ENCODE data around the gene XRCC1. TPM values are rescaled to one million over a fixed set of nuclear protein-coding genes. Genes with fewer than 3 reads are reported as not detected.

XRCC1 gene
- total RNA-seq, 2 experiments from 2014 or later: 25.1 to 26.2 TPM

- Histone ChIP-seq H3K9me3 (ENCODE audit: control insufficient read depth in 1 of 2, insufficient read depth in 1 of 2, low read length in 2 of 2) (no peaks in the 10 kb centered on the region), H3K4me3 (ENCODE audit: low read length) (no peak overlapping the region), H3K27me3 (ENCODE audit: control insufficient read depth in 1 of 2, insufficient read depth in 2 of 2, low read length in 2 of 2) (no peaks in the 10 kb centered on the region), H3K4me1 (ENCODE audit: insufficient read depth, low read length) (no peaks in the 10 kb centered on the region), H3K36me3 (ENCODE audit: insufficient read depth, low read length) (peaks cover 19% of the 10 kb centered on the region), H3K27ac (ENCODE audit: low read depth in 1 of 2, low read length in 2 of 2) (no peak overlapping the region)
- DNase-seq: no peak
- no peak overlapping the region for H3K4me3 Mint-ChIP-seq
- H3K36me3 Mint-ChIP-seq (ENCODE audit: low read depth): peaks cover 47% of the 10 kb centered on the region
- CTCF ChIA-PET: no interaction called here
- no peak for ATAC-seq (ENCODE audit: poor library complexity)
- intact Hi-C loops (cut with DNase I, micrococcal nuclease): no loop called here
- POLR2A ChIA-PET: no interaction called here
- no peak for TF ChIP-seq CTCF (IDR thresholded peaks at IDR 0.05)
- H3K9me3 Mint-ChIP-seq: no peaks in the 10 kb centered on the region
- H3K27me3 Mint-ChIP-seq: no peaks in the 10 kb centered on the region
- no peak overlapping the region for H3K27ac Mint-ChIP-seq
- no peaks in the 10 kb centered on the region for H3K4me1 Mint-ChIP-seq (ENCODE audit: low read depth)
These were observed 64.0 kb downstream of the XRCC1 start for GRCh38 chr19:43511324-43511723.

- Mint-ChIP-seq H3K4me3 (no peak overlapping the region), H3K9me3 (no peaks in the 10 kb centered on the region), H3K4me1 (ENCODE audit: low read depth) (peaks cover 5% of the 10 kb centered on the region), H3K36me3 (ENCODE audit: low read depth) (peaks cover 47% of the 10 kb centered on the region), H3K27me3 (no peaks in the 10 kb centered on the region), H3K27ac (no peak overlapping the region)
- H3K9me3 ChIP-seq (ENCODE audit: control insufficient read depth in 1 of 2, insufficient read depth in 1 of 2, low read length in 2 of 2): no peaks in the 10 kb centered on the region
- TF ChIP-seq CTCF (IDR thresholded peaks at IDR 0.05): no peak
- POLR2A ChIA-PET: no interaction called here
- H3K27ac ChIP-seq (ENCODE audit: low read depth in 1 of 2, low read length in 2 of 2): no peak overlapping the region
- DNase-seq (no peak), ATAC-seq (ENCODE audit: poor library complexity) (no peak)
- H3K4me1 ChIP-seq (ENCODE audit: insufficient read depth, low read length): no peaks in the 10 kb centered on the region
- no peaks in the 10 kb centered on the region for H3K27me3 ChIP-seq (ENCODE audit: control insufficient read depth in 1 of 2, insufficient read depth in 2 of 2, low read length in 2 of 2)
- no peak overlapping the region for H3K4me3 ChIP-seq (ENCODE audit: low read length)
- H3K36me3 ChIP-seq (ENCODE audit: insufficient read depth, low read length): peaks cover 19% of the 10 kb centered on the region
- CTCF ChIA-PET: interaction anchor here (0.7 to 1.2 kb wide), 3 partner anchors 9 to 78 kb away, joined by 3 to 4 read pairs (median 4); no protein-coding TSS in a partner anchor
- intact Hi-C loops (cut with DNase I, micrococcal nuclease): no loop called here
These were observed 64.6 kb downstream of the XRCC1 start for GRCh38 chr19:43510713-43511112.

GRCh38 chr19:43507880-43508279 lies 67.4 kb downstream of the XRCC1 start:
- Mint-ChIP-seq H3K4me3 (no peak overlapping the region), H3K36me3 (ENCODE audit: low read depth) (peaks cover 63% of the 10 kb centered on the region), H3K4me1 (ENCODE audit: low read depth) (peaks cover 28% of the 10 kb centered on the region), H3K27me3 (no peaks in the 10 kb centered on the region), H3K27ac (peak overlapping the region; percentile 56), H3K9me3 (no peaks in the 10 kb centered on the region)
- ATAC-seq (ENCODE audit: poor library complexity) (no peak), DNase-seq (no peak)
- intact Hi-C loops (cut with DNase I, micrococcal nuclease): no loop called here
- TF ChIP-seq CTCF (IDR thresholded peaks at IDR 0.05): no peak
- Histone ChIP-seq H3K4me1 (ENCODE audit: insufficient read depth, low read length) (peaks cover 23% of the 10 kb centered on the region), H3K27ac (ENCODE audit: low read depth in 1 of 2, low read length in 2 of 2) (no peak overlapping the region), H3K36me3 (ENCODE audit: insufficient read depth, low read length) (peaks cover 19% of the 10 kb centered on the region), H3K9me3 (ENCODE audit: control insufficient read depth in 1 of 2, insufficient read depth in 1 of 2, low read length in 2 of 2) (no peaks in the 10 kb centered on the region), H3K27me3 (ENCODE audit: control insufficient read depth in 1 of 2, insufficient read depth in 2 of 2, low read length in 2 of 2) (no peaks in the 10 kb centered on the region), H3K4me3 (ENCODE audit: low read length) (no peak overlapping the region)
- ChIA-PET CTCF (interaction anchor here (0.6 to 1.2 kb wide), 2 partner anchors 44 to 87 kb away, joined by 3 read pairs; no protein-coding TSS in a partner anchor), POLR2A (interaction anchor here (2.0 kb wide), 1 partner anchor 45 kb away, joined by 7 read pairs; no protein-coding TSS in a partner anchor)

Data from CD4-positive, alpha-beta T cell (primary cell).